Measurements from ENCODE around the gene LPCAT1. TPM values are rescaled to one million over a fixed set of nuclear protein-coding genes. Genes with fewer than 3 reads are reported as not detected.

The LPCAT1 gene
- total and polyA plus RNA-seq, 10 of the 15 experiments (the other 5 are each of a cell fraction or from before 2014, with no cell fraction given) = 2.3 to 109 (median 72.7) TPM

DNA sequence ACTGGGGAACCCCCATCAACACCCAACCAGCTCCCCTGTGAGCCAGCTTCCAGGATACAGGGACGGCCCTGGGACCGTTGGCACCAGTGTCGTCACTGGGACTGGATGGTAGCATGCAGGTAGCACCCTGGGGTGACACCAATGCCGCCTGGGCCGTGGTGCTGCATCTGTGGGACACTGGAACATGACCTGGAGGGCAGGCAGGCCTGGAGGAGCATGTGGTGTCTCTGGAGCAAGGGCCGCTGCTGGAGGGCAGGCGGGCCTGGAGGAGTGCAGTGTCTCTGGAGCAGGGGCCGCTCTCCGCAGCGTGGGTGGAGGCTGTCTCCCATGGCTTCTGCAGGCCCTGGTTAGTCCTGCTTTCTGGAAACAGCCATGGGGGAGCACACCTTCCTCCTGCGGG is 13.1 kb downstream of the LPCAT1 start:
- H3K27me3 ChIP-seq (replicated peaks in 1 of 2; ENCODE audit: control insufficient read depth in 2 of 2, insufficient read depth in 2 of 2, low read length in 1 of 2) = no peaks in the 10 kb centered on the region
- TF ChIP-seq NR2C2 (IDR thresholded peaks at IDR 0.05; ENCODE audit: borderline replicate concordance, control insufficient read depth, insufficient read length, low read depth) (no peak), EP300 (IDR thresholded peaks at IDR 0.05; ENCODE audit: borderline replicate concordance in 1 of 2, control insufficient read depth in 1 of 2, low read depth in 2 of 2, low read length in 2 of 2) (no peak), RUNX3 (IDR thresholded peaks at IDR 0.05; ENCODE audit: low read length) (no peak), BACH1 (IDR thresholded peaks at IDR 0.05; ENCODE audit: borderline replicate concordance) (no peak), POU2F2 (IDR thresholded peaks at IDR 0.05; ENCODE audit: borderline replicate concordance, low read depth, low read length) (no peak), KAT2A (conservative IDR thresholded peaks at IDR 0.05; ENCODE audit: control insufficient read depth, low read depth, low read length) (no peak), BCL3 (IDR thresholded peaks at IDR 0.05; ENCODE audit: borderline replicate concordance, insufficient read depth, low read depth, low read length, poor library complexity, severe bottlenecking) (no peak), MTA3 (IDR thresholded peaks at IDR 0.05; ENCODE audit: borderline replicate concordance, low read length) (no peak)
- TF ChIP-seq, protein P1, sequence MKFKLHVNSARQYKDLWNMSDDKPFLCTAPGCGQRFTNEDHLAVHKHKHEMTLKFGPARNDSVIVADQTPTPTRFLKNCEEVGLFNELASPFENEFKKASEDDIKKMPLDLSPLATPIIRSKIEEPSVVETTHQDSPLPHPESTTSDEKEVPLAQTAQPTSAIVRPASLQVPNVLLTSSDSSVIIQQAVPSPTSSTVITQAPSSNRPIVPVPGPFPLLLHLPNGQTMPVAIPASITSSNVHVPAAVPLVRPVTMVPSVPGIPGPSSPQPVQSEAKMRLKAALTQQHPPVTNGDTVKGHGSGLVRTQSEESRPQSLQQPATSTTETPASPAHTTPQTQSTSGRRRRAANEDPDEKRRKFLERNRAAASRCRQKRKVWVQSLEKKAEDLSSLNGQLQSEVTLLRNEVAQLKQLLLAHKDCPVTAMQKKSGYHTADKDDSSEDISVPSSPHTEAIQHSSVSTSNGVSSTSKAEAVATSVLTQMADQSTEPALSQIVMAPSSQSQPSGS (IDR thresholded peaks at IDR 0.05; ENCODE audit: low read length) = no peak
- no peaks in the 10 kb centered on the region; the same call in 1 of the 2 replicates for H4K20me1 ChIP-seq (ENCODE audit: control insufficient read depth, insufficient read depth)
- WGBS (ENCODE audit: insufficient coverage, insufficient replicate concordance, low lambda C conversion rate, missing lambda C conversion rate) = 86% methylated on average over 11 of the region's 11 CpGs
- H3K9me3 ChIP-seq (replicated peaks; ENCODE audit: control insufficient read depth, insufficient read depth, low read length) = no peaks in the 10 kb centered on the region
- in situ Hi-C loops (cut with MboI) = no loop called here
- FAIRE-seq (no peak), DNase-seq (ENCODE audit: low read depth, low spot score) (no peak), ATAC-seq (no peak)
- BruUV-seq (replicated peaks) = no TSS peak
- H2AFZ ChIP-seq (ENCODE audit: control insufficient read depth, low read depth, low read length) = no peak overlapping the region
- no peak overlapping the region for H3K27ac ChIP-seq (ENCODE audit: control insufficient read depth, insufficient read depth)
- no peak overlapping the region for H3K4me3 ChIP-seq
- ChIA-PET RAD21 (ENCODE audit: unreplicated experiment) (no interaction called here), POLR2A (no interaction called here), CTCF (no interaction called here), SMC1A (ENCODE audit: uncharacterized antibody, unreplicated experiment) (no interaction called here)
- H3K79me2 ChIP-seq (ENCODE audit: control insufficient read depth, insufficient read depth, low read length) = peaks cover 35% of the 10 kb centered on the region
- intact Hi-C loops (cut with micrococcal nuclease; ENCODE audit: unreplicated experiment) = no loop called here
- H3K9ac ChIP-seq (ENCODE audit: control insufficient read depth, insufficient read depth, low read length) = no peak overlapping the region
- no peak overlapping the region for H3K4me2 ChIP-seq (ENCODE audit: control insufficient read depth, insufficient read depth)
- H3K4me1 ChIP-seq (ENCODE audit: control insufficient read depth, insufficient read depth, low read length) = peaks cover 10% of the 10 kb centered on the region
- peaks cover 11 to 44% of the 10 kb centered on the region in 2 experiments for H3K36me3 ChIP-seq (ENCODE audit: control insufficient read depth in 2 of 2, insufficient read depth in 2 of 2, low read length in 1 of 2)
